HS-5 (cell line): Measurements from ENCODE around the gene ASTN2.

Source experiments
- DNase-seq: peaks from one replicate; pipeline ENCODE4 v3.0.0-alpha.2; 2012; ENCODE audit warnings: low read depth

ASTN2 gene

DNA sequence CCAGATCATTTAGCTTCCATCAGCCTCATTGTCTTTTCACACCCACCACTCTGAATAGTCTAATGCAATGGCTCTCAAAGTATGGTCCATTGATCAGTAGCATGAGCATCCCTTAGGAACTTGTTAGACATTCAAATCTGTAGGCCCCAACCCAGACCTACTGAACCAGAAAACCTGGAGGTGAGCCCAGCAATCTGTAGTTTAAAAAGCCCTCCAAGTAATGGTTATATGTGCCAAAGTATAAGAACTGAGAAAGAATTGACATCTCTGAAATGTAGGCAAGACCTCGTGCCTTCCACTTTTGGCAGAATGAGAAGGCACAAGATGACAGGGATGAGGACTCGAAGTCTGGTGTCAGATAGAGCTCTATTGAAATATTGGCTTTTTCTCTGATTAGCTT, 460.1 kb downstream of the ASTN2 start:
- no peak for DNase-seq

DNA sequence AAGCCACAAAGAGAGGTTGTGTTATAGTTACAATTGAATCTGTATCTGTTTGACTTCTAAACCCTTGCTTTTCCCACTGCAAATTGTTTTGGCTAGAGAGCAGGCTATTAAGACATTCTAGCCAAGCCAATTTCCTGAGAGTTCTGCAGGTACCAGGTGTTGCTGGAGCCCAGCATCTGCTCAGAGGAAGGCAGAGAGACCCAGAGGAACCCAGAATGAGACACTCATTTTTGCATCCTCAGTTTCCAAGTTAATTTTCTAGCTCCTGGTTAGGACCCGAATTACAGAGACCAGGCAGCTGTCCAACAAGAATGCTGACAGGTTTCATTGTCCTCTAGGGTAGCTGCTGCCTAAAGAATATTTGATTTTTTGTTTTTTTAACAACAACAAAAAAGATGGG, 461.6 kb downstream of the ASTN2 start:
- no peak for DNase-seq

DNA sequence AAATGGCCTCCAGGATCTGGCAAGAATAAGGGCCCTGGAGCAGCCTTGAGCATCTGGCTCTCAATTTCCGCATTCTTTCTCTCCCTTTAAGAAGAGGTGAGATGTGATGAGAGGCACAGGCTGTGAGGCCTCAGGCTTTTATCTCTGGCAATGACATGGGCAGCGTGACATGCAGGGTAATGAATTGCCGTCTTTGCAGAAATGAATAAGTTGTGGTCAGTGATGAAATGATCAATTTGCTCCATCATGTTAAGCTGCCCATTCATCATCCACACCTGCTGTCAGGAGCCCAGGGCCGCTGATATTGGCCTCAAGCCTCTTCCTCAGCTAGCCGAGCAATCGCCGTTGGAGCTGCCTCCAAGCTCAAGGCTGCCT, 462.4 kb downstream of the ASTN2 start:
- no peak for DNase-seq

DNA sequence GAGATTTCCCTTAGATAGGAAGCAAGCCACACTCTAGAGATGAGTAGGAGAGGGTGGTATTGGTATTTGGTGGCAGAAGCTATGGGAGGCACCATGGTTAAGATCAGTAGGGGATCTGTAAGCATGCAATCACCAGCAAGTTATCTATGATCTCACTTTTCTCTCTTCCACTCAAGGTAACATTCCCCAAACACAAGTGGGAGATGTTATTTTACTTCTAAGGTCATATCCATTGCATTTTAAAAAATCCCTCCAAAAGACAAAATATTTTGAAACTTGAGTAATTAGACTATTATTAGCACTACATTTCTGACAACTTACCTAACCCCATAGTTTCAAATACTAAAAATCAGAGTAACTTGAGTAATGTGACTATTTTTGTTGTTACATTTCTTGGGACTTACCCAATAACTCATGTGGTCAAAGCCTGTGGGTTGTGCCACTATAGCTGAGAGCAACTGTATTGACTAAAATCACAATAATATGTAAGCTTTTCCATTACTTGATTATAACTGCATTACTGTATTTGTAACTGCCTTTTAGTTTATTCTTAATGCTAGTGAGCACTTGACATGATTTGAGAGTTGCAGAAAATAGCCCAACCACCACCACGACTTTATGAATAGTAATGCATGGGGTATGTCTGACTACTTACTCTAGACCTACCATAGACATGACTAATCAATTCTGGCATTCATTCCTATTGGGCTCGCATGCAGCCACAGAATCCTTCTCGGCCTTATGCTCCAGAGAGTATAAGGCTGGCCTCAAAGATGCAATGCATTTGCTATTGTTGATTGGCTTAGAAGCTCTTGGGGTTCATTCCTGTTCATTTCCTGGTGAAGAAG, 463.0 kb downstream of the ASTN2 start:
- DNase-seq, result peak; percentile 13

DNA sequence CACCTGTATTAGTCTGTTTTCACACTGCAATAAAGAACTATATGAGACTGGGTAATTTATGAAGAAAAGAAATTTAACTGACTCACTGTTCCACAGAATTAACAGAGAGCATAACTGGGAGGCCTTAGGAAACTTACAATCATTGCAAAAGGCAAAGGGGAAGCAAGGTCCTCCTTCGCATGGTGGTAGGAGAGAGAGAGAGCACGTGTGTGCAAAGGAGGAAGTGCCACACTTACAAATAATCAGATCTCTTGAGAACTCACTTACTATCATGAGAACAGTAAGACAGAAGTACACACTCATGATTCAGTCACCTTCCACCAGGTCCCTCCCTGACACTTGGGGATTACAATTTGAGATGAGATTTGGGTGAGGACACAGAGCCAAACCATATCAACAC, 469.0 kb downstream of the ASTN2 start:
- DNase-seq, result no peak

GRCh38 chr9:116944714-116945534, 469.9 kb downstream of the ASTN2 start:
- no peak for DNase-seq

DNA sequence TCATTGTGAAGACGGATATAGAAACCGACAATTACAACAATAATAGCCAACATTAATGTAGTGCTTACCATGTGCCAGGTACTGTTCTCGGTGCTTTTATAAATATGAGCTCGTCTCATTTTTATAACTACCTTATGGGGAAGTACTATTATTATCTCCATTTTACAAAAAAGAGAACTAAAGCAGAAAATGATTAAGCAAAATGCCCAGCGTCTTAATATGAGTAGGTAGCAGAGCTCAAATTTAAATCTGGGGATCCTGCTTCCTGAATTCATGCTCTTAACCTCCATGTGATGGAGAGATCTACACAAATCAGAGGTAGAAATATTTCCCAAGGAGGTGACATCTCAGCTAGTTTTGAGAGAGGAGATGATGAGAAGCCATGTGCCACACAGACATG, 470.9 kb downstream of the ASTN2 start:
- no peak for DNase-seq

DNA sequence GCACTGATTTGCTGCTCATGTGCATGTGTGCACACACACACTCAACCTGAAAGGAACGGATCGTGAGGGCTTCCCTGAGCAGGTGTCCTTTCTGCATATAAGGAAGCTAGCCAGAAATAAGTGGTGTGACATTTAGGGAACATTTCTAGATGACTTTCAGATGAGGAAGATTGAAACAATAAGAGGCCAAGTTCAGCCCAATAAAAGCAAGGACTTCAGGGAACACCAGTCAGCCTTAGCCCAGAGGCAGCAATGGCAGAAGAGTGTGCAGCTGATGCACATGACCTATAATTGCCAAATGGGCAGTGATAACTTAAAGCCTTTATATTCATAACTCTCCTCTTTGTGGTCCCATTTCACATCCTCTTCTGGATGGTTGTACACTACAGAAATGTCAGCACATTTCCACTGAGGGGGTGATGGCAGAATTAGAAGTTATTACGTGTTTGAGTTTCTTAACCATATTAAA, 472.2 kb downstream of the ASTN2 start:
- no peak for DNase-seq

- no peak for DNase-seq
These were observed 473.6 kb downstream of the ASTN2 start for GRCh38 chr9:116941266-116941665.

GRCh38 chr9:116940614-116941215, 474.1 kb downstream of the ASTN2 start:
- no peak for DNase-seq

DNA sequence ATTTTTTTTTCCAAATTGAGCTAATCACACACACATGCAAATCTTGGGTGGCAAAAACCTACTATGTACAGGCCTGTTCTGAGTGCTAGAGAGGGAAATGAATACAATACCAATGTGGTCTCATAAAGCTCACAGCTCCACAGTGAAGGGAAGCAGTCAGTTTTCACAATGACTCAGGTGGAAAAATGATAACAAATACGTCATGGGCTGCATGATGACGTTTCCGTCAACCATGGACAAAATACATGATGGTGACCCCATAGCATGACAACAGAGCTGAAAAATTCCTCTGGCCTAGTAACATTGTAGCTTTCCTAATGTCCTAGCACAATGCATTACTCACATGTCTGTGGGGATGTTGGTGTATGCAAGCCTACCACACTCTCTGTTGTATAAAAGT, 475.2 kb downstream of the ASTN2 start:
- no peak for DNase-seq

- no peak for DNase-seq
These were observed 475.7 kb downstream of the ASTN2 start for GRCh38 chr9:116939161-116939560.

DNA sequence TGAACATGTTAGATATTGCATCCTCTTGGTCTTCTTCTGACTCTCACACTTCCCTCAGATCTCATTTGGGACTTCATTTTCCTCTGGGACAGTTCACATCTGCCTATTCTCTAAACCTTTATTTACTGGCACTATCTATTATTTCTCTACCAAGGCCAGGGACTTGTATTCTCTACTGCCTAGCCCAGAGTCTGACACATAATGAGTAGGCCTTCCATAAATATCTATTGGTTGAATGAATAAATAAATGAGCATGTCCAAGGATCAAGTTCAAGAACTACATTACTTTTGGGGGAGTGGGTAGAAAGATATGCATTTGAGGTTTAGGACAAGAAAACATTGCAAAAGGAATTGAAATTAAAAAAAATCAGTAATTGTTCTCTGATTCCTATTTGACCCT, 477.5 kb downstream of the ASTN2 start:
- no peak for DNase-seq

DNA sequence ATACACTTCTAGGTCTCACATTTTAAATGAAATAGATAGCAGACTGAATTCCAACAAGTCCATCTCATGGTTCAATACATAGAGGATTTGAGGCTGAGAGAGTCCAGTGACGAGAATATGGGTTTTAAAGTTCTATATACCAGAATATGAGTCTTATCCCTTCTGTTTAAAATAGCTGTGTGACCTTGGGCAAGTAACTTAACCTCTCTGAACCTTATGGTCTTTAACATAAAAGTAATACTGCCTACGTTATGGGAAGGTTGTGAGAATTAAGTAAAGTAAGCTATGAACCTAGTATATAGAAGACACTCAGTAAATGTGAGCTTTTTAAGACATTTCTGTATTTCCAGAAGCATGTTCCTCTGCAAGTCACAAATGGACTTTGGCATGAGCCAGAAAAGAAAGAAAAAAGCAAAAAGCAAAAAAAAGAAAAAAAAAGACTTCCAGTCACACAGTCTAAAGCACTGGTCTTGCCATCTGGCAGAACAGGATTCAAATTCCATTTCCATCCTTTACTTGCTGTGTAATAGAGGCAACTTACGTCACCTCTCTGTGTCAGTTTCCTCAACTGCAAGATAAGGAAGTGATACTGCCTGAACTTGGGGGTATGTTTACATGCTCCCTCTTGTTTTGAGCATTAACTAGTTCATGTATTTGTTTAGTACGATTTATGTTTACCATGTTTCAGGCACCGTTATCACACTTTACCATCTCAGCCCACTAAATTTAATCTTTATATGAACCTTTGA, 479.5 kb downstream of the ASTN2 start:
- no peak for DNase-seq

GRCh38 chr9:116934131-116934530, 480.7 kb downstream of the ASTN2 start:
- no peak for DNase-seq

DNA sequence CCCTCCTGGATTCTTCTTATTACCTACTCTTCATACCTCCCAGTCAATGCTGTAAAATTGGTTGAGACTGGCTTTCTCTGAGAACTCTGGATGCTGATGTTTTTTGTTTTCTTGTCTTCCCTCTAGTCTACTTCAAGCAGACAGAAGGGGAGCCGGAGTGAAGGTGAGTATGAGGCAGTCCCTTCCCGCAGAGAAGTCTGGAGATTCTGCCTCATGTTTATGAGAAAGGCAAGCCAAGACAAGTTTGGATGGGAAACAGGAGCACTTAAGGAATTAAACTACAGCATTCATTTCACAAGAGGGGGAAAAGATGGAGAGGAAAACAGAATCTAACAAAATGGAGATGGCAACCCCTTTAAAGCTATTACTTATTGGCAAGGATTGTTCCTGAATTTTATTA, 481.6 kb downstream of the ASTN2 start:
- DNase-seq, result no peak

DNA sequence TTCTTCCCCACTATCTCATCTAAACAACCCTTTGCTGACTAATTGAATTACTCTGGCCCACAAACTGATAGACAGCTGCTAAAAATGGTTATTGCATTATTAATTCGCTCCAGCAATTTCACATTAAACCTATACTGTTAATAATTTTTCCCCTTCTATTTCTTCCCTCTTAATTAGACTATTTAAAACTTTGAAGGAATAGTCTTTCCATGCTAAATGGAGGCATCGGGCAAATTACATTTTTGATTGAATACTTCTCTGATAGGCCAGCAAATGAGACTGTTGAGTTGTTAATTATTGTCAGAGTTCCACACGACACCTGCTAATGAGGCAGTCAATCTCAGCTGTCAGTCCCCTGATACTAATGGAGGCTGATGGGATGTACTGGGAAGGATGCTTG, 485.2 kb downstream of the ASTN2 start:
- DNase-seq, result no peak

- DNase-seq, result no peak
These were observed 486.0 kb downstream of the ASTN2 start for GRCh38 chr9:116928884-116929283.

DNA sequence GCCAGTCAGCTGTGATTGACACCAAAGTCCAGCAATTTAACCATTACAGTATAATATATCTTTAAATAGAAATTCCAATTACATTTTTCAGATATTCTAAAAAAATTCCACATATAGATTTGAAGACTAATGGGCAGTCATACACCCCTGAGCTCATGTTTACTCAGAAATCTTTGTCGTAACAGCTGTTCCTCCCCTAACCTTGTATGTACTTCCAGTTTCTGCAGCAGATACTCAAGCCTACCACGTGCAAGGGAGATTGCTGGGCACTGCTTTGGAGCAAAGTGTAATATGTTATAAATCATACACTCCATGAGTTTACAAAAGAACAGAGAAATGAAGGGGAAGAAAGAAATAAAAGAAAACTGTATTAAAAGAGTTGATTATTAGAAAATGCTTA, 486.6 kb downstream of the ASTN2 start:
- no peak for DNase-seq

- no peak for DNase-seq
These were observed 487.1 kb downstream of the ASTN2 start for GRCh38 chr9:116927726-116928125.

- DNase-seq, result no peak
These were observed 489.7 kb downstream of the ASTN2 start for GRCh38 chr9:116925121-116925520.

DNA sequence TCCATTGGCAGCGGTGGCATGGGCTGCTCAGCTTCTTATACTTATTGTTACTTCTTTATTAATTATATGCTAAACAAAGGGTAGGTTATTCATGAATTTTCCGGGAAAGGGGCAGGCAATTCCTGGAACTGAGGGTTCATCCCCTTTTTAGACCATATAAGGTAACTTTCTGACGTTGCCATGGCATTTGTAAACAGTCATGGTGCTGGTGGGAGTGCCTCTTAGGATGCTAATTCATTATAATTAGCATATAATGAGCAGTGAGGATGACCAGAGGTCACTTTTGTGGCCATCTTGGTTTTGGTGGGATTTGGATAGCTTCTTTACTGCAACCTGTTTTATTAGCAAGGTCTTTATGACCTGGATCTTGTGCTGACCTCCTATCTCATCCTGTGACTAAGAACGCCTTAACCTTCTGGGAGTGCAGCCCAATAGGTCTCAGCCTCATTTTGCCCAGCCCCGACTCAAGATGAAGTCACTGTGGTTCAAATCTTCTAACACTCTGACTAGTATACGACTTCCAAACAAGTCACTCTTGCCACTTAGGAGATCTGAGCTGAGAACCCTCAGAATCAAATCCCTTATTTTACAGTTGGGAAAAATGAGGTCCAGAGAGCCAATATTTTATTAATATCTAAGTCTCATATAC, 490.3 kb downstream of the ASTN2 start:
- no peak for DNase-seq
